GM23338 (cell line): ENCODE measurements around the gene LDLRAD3. TPM values are rescaled to one million over a fixed set of nuclear protein-coding genes. Genes with fewer than 3 reads are reported as not detected.

Experiments used
- ATAC-seq: fragments of 200-7000 bp; cut with Tn5 transposase; 3 replicates; pipeline ENCODE4 v1.9.1; 2020
- DNase-seq: peaks from one replicate; pipeline ENCODE4 v3.0.0-alpha.2; 2015; ENCODE audit warnings: low spot score
- H2AFZ ChIP-seq: fragments of 200-600 bp; sonication (generic); 2 replicates; pipeline ENCODE4 v1.8.0; 2016; ENCODE audit warnings: antibody characterized with exemption, mild to moderate bottlenecking, moderate library complexity
- H3F3A ChIP-seq: fragments of 200-600 bp; sonication (generic); replicated peaks from 2 replicates; pipeline ENCODE4 v1.8.0; 2017; ENCODE audit warnings: antibody characterized with exemption, mixed run types, low read depth
- H3K27ac ChIP-seq: fragments of 200-600 bp; sonication (generic); 2 replicates; pipeline ENCODE4 v1.6.1; 2016; ENCODE audit warnings: low read depth
- H3K27me3 ChIP-seq: fragments of 200-600 bp; sonication (generic); 2 replicates; pipeline ENCODE4 v1.8.0; 2016; ENCODE audit warnings: mild to moderate bottlenecking, mixed run types, moderate library complexity; ENCODE audit not compliant: insufficient read depth
- H3K36me3 ChIP-seq: fragments of 200-600 bp; sonication (generic); 2 replicates; pipeline ENCODE4 v1.8.0; 2016; ENCODE audit warnings: mild to moderate bottlenecking; ENCODE audit not compliant: insufficient read depth
- H3K4me1 ChIP-seq: fragments of 200-600 bp; sonication (generic); 2 replicates; pipeline ENCODE4 v1.8.0; 2016; ENCODE audit warnings: mild to moderate bottlenecking, moderate library complexity; ENCODE audit not compliant: insufficient read depth
- H3K4me2 ChIP-seq: fragments of 200-600 bp; sonication (generic); 2 replicates; pipeline ENCODE4 v1.7.1; 2017; ENCODE audit warnings: mixed run types
- H3K4me3 ChIP-seq: fragments of 200-600 bp; sonication (generic); 2 replicates; pipeline ENCODE4 v1.6.1; 2016; ENCODE audit warnings: mixed run types
- H3K79me2 ChIP-seq: fragments of 200-600 bp; sonication (generic); replicated peaks from 2 replicates; pipeline ENCODE4 v1.8.0; 2017; ENCODE audit warnings: mild to moderate bottlenecking; ENCODE audit not compliant: insufficient read depth
- H3K9me2 ChIP-seq: fragments of 200-600 bp; sonication (generic); 2 replicates; pipeline ENCODE4 v1.8.0; 2017; ENCODE audit not compliant: insufficient read depth
- H4K20me1 ChIP-seq: fragments of 200-600 bp; sonication (generic); replicated peaks from 2 replicates; pipeline ENCODE4 v1.8.0; 2017; ENCODE audit warnings: mild to moderate bottlenecking; ENCODE audit not compliant: insufficient read depth
- H3K27ac Mint-ChIP-seq: 2 replicates; pipeline ENCODE4 v1.8.0; 2020; ENCODE audit warnings: inconsistent platforms, mild to moderate bottlenecking, moderate library complexity, mixed read lengths
- H3K27me3 Mint-ChIP-seq: 3 replicates; pipeline ENCODE4 v1.8.0; 2022; ENCODE audit warnings: low read depth, mild to moderate bottlenecking, moderate library complexity, mixed read lengths, inconsistent platforms; ENCODE audit not compliant: insufficient read depth, poor library complexity
- H3K36me3 Mint-ChIP-seq: 3 replicates; pipeline ENCODE4 v1.8.0; 2021; ENCODE audit warnings: low read depth, mild to moderate bottlenecking, inconsistent platforms, moderate library complexity, mixed read lengths
- H3K4me1 Mint-ChIP-seq: 3 replicates; pipeline ENCODE4 v1.8.0; 2020; ENCODE audit warnings: mild to moderate bottlenecking, inconsistent platforms, mixed read lengths
- H3K4me3 Mint-ChIP-seq: 3 replicates; pipeline ENCODE4 v1.8.0; 2021; ENCODE audit warnings: moderate library complexity, mild to moderate bottlenecking, inconsistent platforms, mixed read lengths
- H3K9me3 Mint-ChIP-seq: 3 replicates; pipeline ENCODE4 v1.8.0; 2020; ENCODE audit warnings: moderate library complexity, mild to moderate bottlenecking, inconsistent platforms, mixed read lengths
- CTCF ChIP-seq, 2 experiments: fragments of 200-600 bp in 1 of 2; sonication (generic) in 1 of 2; conservative IDR thresholded peaks; 2 replicates each; pipeline versions ENCODE4 v1.5.1 to v1.6.1; 2016 to 2017; ENCODE audit warnings: antibody characterized with exemption in 2 of 2, low read depth in 2 of 2, mild to moderate bottlenecking in 2 of 2, moderate library complexity in 1 of 2
- EZH2 ChIP-seq: fragments of 200-600 bp; sonication (generic); IDR thresholded peaks from one replicate; pipeline ENCODE4 v1.8.0; 2017; ENCODE audit warnings: antibody characterized with exemption, mild to moderate bottlenecking, low read depth; ENCODE audit not compliant: unreplicated experiment
- STAT1 ChIP-seq: IDR thresholded peaks from one replicate; pipeline ENCODE4 v1.6.1; 2016; ENCODE audit warnings: antibody characterized with exemption; ENCODE audit not compliant: unreplicated experiment
- ZNF114 ChIP-seq: fragments of 250-450 bp; sonication (Bioruptor Pico); IDR thresholded peaks from 2 replicates; pipeline ENCODE4 v1.5.0; 2020; ENCODE audit warnings: mild to moderate bottlenecking, moderate library complexity
- ZNF331 ChIP-seq: fragments of 250-450 bp; sonication (Bioruptor Pico); IDR thresholded peaks from 2 replicates; pipeline ENCODE4 v1.5.0; 2020; ENCODE audit warnings: low read depth, mild to moderate bottlenecking, moderate library complexity
- polyA plus RNA-seq: library from polyadenylated mRNA; unstranded; fragments of >200 nt; fragmentation: Nextera tagmentation; extraction: Ambion mirVana; gene quantifications from 2 replicates; pipeline ENCODE4 v1.2.1, GENCODE V29; 2016
- total RNA-seq: library from RNA; depleted of rRNA; stranded (reverse); fragments of >200 nt; shearing (Covaris generic); gene quantifications from 2 replicates; pipeline ENCODE4 v1.2.3, GENCODE V29; 2014
- TF ChIP-seq, protein P1 (sequence below): IDR thresholded peaks from 2 replicates; pipeline ENCODE4 v1.6.1; 2016; ENCODE audit warnings: antibody characterized with exemption
- TF ChIP-seq, protein P2 (sequence below): IDR thresholded peaks from one replicate; pipeline ENCODE4 v1.6.1; 2018; ENCODE audit warnings: antibody characterized with exemption; ENCODE audit not compliant: unreplicated experiment

LDLRAD3 gene
- total and polyA plus RNA-seq, 2 experiments from 2014 or later: 8.5 to 19.4 TPM

GRCh38 chr11:35971841-35972422, 28.1 kb downstream of the LDLRAD3 start:
- H3K27ac Mint-ChIP-seq: no peak overlapping the region
- no peaks in the 10 kb centered on the region for H3K27me3 ChIP-seq
- DNase-seq (no peak), ATAC-seq (no peak)
- peaks cover 26% of the 10 kb centered on the region for H3K9me3 Mint-ChIP-seq
- H3K36me3 Mint-ChIP-seq: peaks cover 47% of the 10 kb centered on the region
- H3K4me2 ChIP-seq: no peak overlapping the region
- peaks cover 10% of the 10 kb centered on the region for H3K27me3 Mint-ChIP-seq
- no peak overlapping the region for H2AFZ ChIP-seq
- no peaks in the 10 kb centered on the region for H3F3A ChIP-seq
- TF ChIP-seq EZH2 (no peak), ZNF114 (no peak), STAT1 (no peak)
- TF ChIP-seq, protein P1, sequence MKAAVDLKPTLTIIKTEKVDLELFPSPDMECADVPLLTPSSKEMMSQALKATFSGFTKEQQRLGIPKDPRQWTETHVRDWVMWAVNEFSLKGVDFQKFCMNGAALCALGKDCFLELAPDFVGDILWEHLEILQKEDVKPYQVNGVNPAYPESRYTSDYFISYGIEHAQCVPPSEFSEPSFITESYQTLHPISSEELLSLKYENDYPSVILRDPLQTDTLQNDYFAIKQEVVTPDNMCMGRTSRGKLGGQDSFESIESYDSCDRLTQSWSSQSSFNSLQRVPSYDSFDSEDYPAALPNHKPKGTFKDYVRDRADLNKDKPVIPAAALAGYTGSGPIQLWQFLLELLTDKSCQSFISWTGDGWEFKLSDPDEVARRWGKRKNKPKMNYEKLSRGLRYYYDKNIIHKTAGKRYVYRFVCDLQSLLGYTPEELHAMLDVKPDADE: no peak
- TF ChIP-seq, protein P2, sequence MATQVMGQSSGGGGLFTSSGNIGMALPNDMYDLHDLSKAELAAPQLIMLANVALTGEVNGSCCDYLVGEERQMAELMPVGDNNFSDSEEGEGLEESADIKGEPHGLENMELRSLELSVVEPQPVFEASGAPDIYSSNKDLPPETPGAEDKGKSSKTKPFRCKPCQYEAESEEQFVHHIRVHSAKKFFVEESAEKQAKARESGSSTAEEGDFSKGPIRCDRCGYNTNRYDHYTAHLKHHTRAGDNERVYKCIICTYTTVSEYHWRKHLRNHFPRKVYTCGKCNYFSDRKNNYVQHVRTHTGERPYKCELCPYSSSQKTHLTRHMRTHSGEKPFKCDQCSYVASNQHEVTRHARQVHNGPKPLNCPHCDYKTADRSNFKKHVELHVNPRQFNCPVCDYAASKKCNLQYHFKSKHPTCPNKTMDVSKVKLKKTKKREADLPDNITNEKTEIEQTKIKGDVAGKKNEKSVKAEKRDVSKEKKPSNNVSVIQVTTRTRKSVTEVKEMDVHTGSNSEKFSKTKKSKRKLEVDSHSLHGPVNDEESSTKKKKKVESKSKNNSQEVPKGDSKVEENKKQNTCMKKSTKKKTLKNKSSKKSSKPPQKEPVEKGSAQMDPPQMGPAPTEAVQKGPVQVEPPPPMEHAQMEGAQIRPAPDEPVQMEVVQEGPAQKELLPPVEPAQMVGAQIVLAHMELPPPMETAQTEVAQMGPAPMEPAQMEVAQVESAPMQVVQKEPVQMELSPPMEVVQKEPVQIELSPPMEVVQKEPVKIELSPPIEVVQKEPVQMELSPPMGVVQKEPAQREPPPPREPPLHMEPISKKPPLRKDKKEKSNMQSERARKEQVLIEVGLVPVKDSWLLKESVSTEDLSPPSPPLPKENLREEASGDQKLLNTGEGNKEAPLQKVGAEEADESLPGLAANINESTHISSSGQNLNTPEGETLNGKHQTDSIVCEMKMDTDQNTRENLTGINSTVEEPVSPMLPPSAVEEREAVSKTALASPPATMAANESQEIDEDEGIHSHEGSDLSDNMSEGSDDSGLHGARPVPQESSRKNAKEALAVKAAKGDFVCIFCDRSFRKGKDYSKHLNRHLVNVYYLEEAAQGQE: no peak
- H3K4me3 Mint-ChIP-seq: no peak overlapping the region
- H3K9me2 ChIP-seq: peaks cover 13% of the 10 kb centered on the region; the same call in 1 of the 2 replicates
- no peaks in the 10 kb centered on the region for H3K4me1 ChIP-seq
- 0 out of 2 replicates have a peak, but pooled peaks cover 4% of the 10 kb centered on the region for H3K36me3 ChIP-seq
- no peak overlapping the region for H3K4me3 ChIP-seq
- H3K79me2 ChIP-seq: peaks cover 93% of the 10 kb centered on the region
- peaks cover 9% of the 10 kb centered on the region for H4K20me1 ChIP-seq
- no peak overlapping the region for H3K27ac ChIP-seq
- H3K4me1 Mint-ChIP-seq: peaks cover 5% of the 10 kb centered on the region

DNA sequence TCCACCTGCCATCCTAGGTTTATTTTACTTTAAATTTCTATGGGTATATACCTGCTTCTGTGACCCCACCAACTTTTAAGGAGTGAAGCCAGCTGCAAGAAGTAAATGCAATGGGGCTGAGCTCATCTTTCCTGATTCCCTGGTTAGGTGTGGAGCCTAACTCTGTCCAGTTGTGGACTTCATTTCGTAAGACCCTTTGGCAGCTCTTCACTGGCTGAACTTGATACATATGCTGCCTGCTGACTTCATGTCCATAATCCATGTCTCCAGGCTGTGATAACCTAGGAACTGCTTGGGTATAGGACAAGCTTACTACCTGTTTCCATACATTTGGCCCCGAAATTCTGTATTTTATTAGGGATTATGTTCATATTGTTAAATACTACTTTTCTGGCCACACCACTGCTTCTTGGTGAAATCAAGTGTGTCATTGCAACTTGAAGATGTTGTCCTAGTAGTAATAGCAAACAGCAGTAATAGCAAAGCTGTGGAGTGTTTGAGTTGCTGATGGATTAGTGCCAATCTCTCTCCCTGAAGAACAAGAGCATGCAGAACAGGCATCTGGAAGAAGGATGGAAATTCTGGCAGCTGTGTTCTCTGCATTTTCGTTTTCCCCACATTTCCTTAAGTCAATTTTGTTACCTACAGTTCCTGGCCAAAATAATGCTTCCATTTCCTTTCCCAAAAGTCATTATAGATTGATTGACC, 31.2 kb downstream of the LDLRAD3 start:
- peaks cover 58% of the 10 kb centered on the region for H3K36me3 Mint-ChIP-seq
- TF ChIP-seq EZH2 (no peak), ZNF114 (no peak), ZNF331 (CRISPR knock-in tag) (no peak), CTCF (conservative IDR thresholded peaks at IDR 0.05; ENCODE audit: low read depth in 2 of 2) (no peak)
- TF ChIP-seq, protein P2: no peak

More for the DNA sequence above, 31.2 kb downstream of the LDLRAD3 start:
- Histone ChIP-seq H3K27ac (no peak overlapping the region), H3K4me1 (peaks cover 26% of the 10 kb centered on the region), H3K79me2 (peaks cover 89% of the 10 kb centered on the region), H3K9me2 (0 out of 2 replicates have a peak, but pooled peaks cover 6% of the 10 kb centered on the region), H3K4me3 (no peak overlapping the region), H2AFZ (no peak overlapping the region), H3K27me3 (no peaks in the 10 kb centered on the region), H3K4me2 (no peak overlapping the region), H3F3A (no peaks in the 10 kb centered on the region), H4K20me1 (peaks cover 11% of the 10 kb centered on the region), H3K36me3 (0 out of 2 replicates have a peak, but pooled peaks cover 4% of the 10 kb centered on the region)
- H3K27ac Mint-ChIP-seq: no peak overlapping the region
- DNase-seq (no peak), ATAC-seq (no peak)
- peaks cover 30% of the 10 kb centered on the region for H3K4me1 Mint-ChIP-seq
- peaks cover 17% of the 10 kb centered on the region for H3K27me3 Mint-ChIP-seq
- H3K9me3 Mint-ChIP-seq: peaks cover 31% of the 10 kb centered on the region
- H3K4me3 Mint-ChIP-seq: no peak overlapping the region
